Activated naive CD4-positive, alpha-beta T cell treated with anti-CD3 and anti-CD28 coated beads for 36 hours (primary cell): ENCODE measurements around the gene KCNIP1. TPM values are rescaled to one million over a fixed set of nuclear protein-coding genes. Genes with fewer than 3 reads are reported as not detected.

Source experiments
- CTCF ChIA-PET: fragments of 350-600 bp; sonication (Branson Sonifier 250); formaldehyde crosslinking; loops from one replicate; lab custom pipeline; 2021; ENCODE audit warnings: antibody characterized with exemption; lab: Charles Lee
- DNase-seq: peaks from one replicate; pipeline ENCODE4 v3.0.0-alpha.2; 2020
- H3K27ac Mint-ChIP-seq: one replicate; pipeline ENCODE4 v1.8.0; 2021; ENCODE audit warnings: mild to moderate bottlenecking, mixed read lengths
- H3K27me3 Mint-ChIP-seq: one replicate; pipeline ENCODE4 v1.8.0; 2021; ENCODE audit warnings: low read depth, mixed read lengths
- H3K36me3 Mint-ChIP-seq: one replicate; pipeline ENCODE4 v1.8.0; 2021; ENCODE audit warnings: low read depth, mixed read lengths
- H3K4me1 Mint-ChIP-seq: one replicate; pipeline ENCODE4 v1.8.0; 2021; ENCODE audit warnings: low read depth, mixed read lengths
- H3K4me3 Mint-ChIP-seq: one replicate; pipeline ENCODE4 v1.8.0; 2021; ENCODE audit warnings: mild to moderate bottlenecking, moderate library complexity, mixed read lengths
- H3K9me3 Mint-ChIP-seq: one replicate; pipeline ENCODE4 v1.8.0; 2021; ENCODE audit warnings: mixed read lengths
- intact Hi-C: fragments of 100-400 bp; cut with micrococcal nuclease; formaldehyde crosslinking; loops from one replicate; pipeline ENCODE4 v1.15.1; 2023
- total RNA-seq, 2 experiments: library from RNA; stranded (reverse); gene quantifications; one replicate each; pipeline ENCODE4 v1.2.3, GENCODE V29; 2021

Gene KCNIP1
- total RNA-seq, 2 experiments from 2014 or later, result not detected

- CTCF ChIA-PET, result interaction anchor here (1.4 kb wide), 1 partner anchor 53 kb away, joined by 4 read pairs; no protein-coding TSS in a partner anchor
- Mint-ChIP-seq H3K36me3 (no peaks in the 10 kb centered on the region), H3K27me3 (peaks cover 10% of the 10 kb centered on the region), H3K4me3 (no peak overlapping the region), H3K9me3 (no peaks in the 10 kb centered on the region), H3K27ac (no peak overlapping the region), H3K4me1 (no peaks in the 10 kb centered on the region)
- no peak for DNase-seq
- intact Hi-C loops, result no loop called here
Observed at GRCh38 chr5:170484847-170485615, 18.8 kb upstream of the KCNIP1 start.

GRCh38 chr5:170485616-170485911, 18.3 kb upstream of the KCNIP1 start:
- Mint-ChIP-seq H3K4me1 (no peaks in the 10 kb centered on the region), H3K9me3 (no peaks in the 10 kb centered on the region), H3K4me3 (no peak overlapping the region), H3K36me3 (no peaks in the 10 kb centered on the region), H3K27me3 (peaks cover 10% of the 10 kb centered on the region), H3K27ac (no peak overlapping the region)
- intact Hi-C loops, result no loop called here
- CTCF ChIA-PET, result interaction anchor here (1.4 kb wide), 1 partner anchor 53 kb away, joined by 4 read pairs; no protein-coding TSS in a partner anchor
- no peak for DNase-seq

- no peak for DNase-seq
- H3K9me3 Mint-ChIP-seq, result no peaks in the 10 kb centered on the region
- no peak overlapping the region for H3K27ac Mint-ChIP-seq
- no peaks in the 10 kb centered on the region for H3K4me1 Mint-ChIP-seq
- intact Hi-C loops, result no loop called here
- CTCF ChIA-PET, result interaction anchor here (1.4 kb wide), 1 partner anchor 54 kb away, joined by 4 read pairs; no protein-coding TSS in a partner anchor
- no peak overlapping the region for H3K4me3 Mint-ChIP-seq
- H3K36me3 Mint-ChIP-seq, result no peaks in the 10 kb centered on the region
- peaks cover 10% of the 10 kb centered on the region for H3K27me3 Mint-ChIP-seq
Observed at GRCh38 chr5:170486371-170486770, 17.4 kb upstream of the KCNIP1 start.

GRCh38 chr5:170488570-170488969, 15.2 kb upstream of the KCNIP1 start:
- DNase-seq, result no peak
- CTCF ChIA-PET, result interaction anchor here (0.9 kb wide), 1 partner anchor 10 kb away, joined by 3 read pairs; no protein-coding TSS in a partner anchor
- H3K4me3 Mint-ChIP-seq, result no peak overlapping the region
- H3K27ac Mint-ChIP-seq, result no peak overlapping the region
- no peaks in the 10 kb centered on the region for H3K9me3 Mint-ChIP-seq
- H3K27me3 Mint-ChIP-seq, result peaks cover 2% of the 10 kb centered on the region
- intact Hi-C loops, result no loop called here
- H3K36me3 Mint-ChIP-seq, result no peaks in the 10 kb centered on the region
- H3K4me1 Mint-ChIP-seq, result no peaks in the 10 kb centered on the region

GRCh38 chr5:170489199-170489598, 14.6 kb upstream of the KCNIP1 start:
- Mint-ChIP-seq H3K9me3 (no peaks in the 10 kb centered on the region), H3K4me1 (no peaks in the 10 kb centered on the region), H3K27me3 (peaks cover 4% of the 10 kb centered on the region), H3K27ac (no peak overlapping the region), H3K4me3 (no peak overlapping the region), H3K36me3 (no peaks in the 10 kb centered on the region)
- CTCF ChIA-PET, result no interaction called here
- intact Hi-C loops, result no loop called here
- no peak for DNase-seq

- intact Hi-C loops, result no loop called here
- DNase-seq, result no peak
- Mint-ChIP-seq H3K9me3 (no peaks in the 10 kb centered on the region), H3K4me3 (no peak overlapping the region), H3K27ac (no peak overlapping the region), H3K36me3 (no peaks in the 10 kb centered on the region), H3K4me1 (no peaks in the 10 kb centered on the region), H3K27me3 (peaks cover 6% of the 10 kb centered on the region)
- CTCF ChIA-PET, result no interaction called here
Observed at GRCh38 chr5:170490381-170490780, 13.4 kb upstream of the KCNIP1 start.

- CTCF ChIA-PET, result interaction anchor here (1.1 kb wide), 1 partner anchor 147 kb away, joined by 4 read pairs; no protein-coding TSS in a partner anchor
- H3K27ac Mint-ChIP-seq, result no peak overlapping the region
- peaks cover 14% of the 10 kb centered on the region for H3K27me3 Mint-ChIP-seq
- H3K36me3 Mint-ChIP-seq, result no peaks in the 10 kb centered on the region
- H3K4me1 Mint-ChIP-seq, result no peaks in the 10 kb centered on the region
- H3K4me3 Mint-ChIP-seq, result no peak overlapping the region
- no peaks in the 10 kb centered on the region for H3K9me3 Mint-ChIP-seq
- intact Hi-C loops, result no loop called here
- no peak for DNase-seq
Observed at GRCh38 chr5:170491479-170491878, 12.3 kb upstream of the KCNIP1 start.

GRCh38 chr5:170493028-170493820, 10.6 kb upstream of the KCNIP1 start:
- Mint-ChIP-seq H3K27me3 (peaks cover 17% of the 10 kb centered on the region), H3K4me3 (no peak overlapping the region), H3K36me3 (no peaks in the 10 kb centered on the region), H3K9me3 (no peaks in the 10 kb centered on the region), H3K4me1 (no peaks in the 10 kb centered on the region), H3K27ac (no peak overlapping the region)
- no peak for DNase-seq
- intact Hi-C loops, result no loop called here
- CTCF ChIA-PET, result interaction anchor here (0.6 to 1.5 kb wide), 2 partner anchors 58 to 145 kb away, joined by 4 read pairs; no protein-coding TSS in a partner anchor

GRCh38 chr5:170494041-170494440, 9.8 kb upstream of the KCNIP1 start:
- DNase-seq, result no peak
- CTCF ChIA-PET, result no interaction called here
- intact Hi-C loops, result no loop called here
- Mint-ChIP-seq H3K4me1 (no peaks in the 10 kb centered on the region), H3K9me3 (no peaks in the 10 kb centered on the region), H3K27me3 (peaks cover 17% of the 10 kb centered on the region), H3K36me3 (no peaks in the 10 kb centered on the region), H3K4me3 (no peak overlapping the region), H3K27ac (no peak overlapping the region)

GRCh38 chr5:170495825-170496661, 7.8 kb upstream of the KCNIP1 start:
- Mint-ChIP-seq H3K9me3 (no peaks in the 10 kb centered on the region), H3K27me3 (peaks cover 25% of the 10 kb centered on the region), H3K27ac (no peak overlapping the region), H3K4me1 (no peaks in the 10 kb centered on the region), H3K4me3 (no peak overlapping the region), H3K36me3 (no peaks in the 10 kb centered on the region)
- intact Hi-C loops, result no loop called here
- CTCF ChIA-PET, result no interaction called here
- DNase-seq, result no peak

- H3K36me3 Mint-ChIP-seq, result no peaks in the 10 kb centered on the region
- peaks cover 27% of the 10 kb centered on the region for H3K27me3 Mint-ChIP-seq
- CTCF ChIA-PET, result no interaction called here
Observed at GRCh38 chr5:170496662-170497028, 7.2 kb upstream of the KCNIP1 start.

More at GRCh38 chr5:170496662-170497028, 7.2 kb upstream of the KCNIP1 start:
- intact Hi-C loops, result no loop called here
- H3K27ac Mint-ChIP-seq, result no peak overlapping the region
- H3K4me1 Mint-ChIP-seq, result no peaks in the 10 kb centered on the region
- H3K9me3 Mint-ChIP-seq, result no peaks in the 10 kb centered on the region
- no peak overlapping the region for H3K4me3 Mint-ChIP-seq
- no peak for DNase-seq
